GM12875 (cell line): ENCODE results near the gene DENND1B.
A peak's percentile ranks its signal among the peaks of the same experiment; 100 is the strongest.

Experiments used
- H3K4me3 ChIP-seq: one replicate; pipeline ENCODE4 v1.5.1; 2011; ENCODE audit warnings: low read depth, low read length, control low read depth
- CTCF ChIP-seq: IDR thresholded peaks from 2 replicates; pipeline ENCODE4 v1.5.1; 2011; ENCODE audit warnings: low read depth, mild to moderate bottlenecking, control low read depth, inconsistent platforms, low read length, moderate library complexity, borderline replicate concordance; ENCODE audit not compliant: insufficient read depth

The DENND1B gene

GRCh38 chr1:197775282-197776262 is at the start of gene DENND1B:
Gene DENND1B, minus strand, starts transcription at chr1:197775480. Its CDS starts 325 bp downstream, at chr1:197775155.
- 0 out of 2 replicates have a peak, but pooled peaks have one; percentile 1 for TF ChIP-seq CTCF
- H3K4me3 ChIP-seq, result peak within 1 kb of the TSS; percentile 62

- TF ChIP-seq CTCF, result no peak
These were observed 39.0 kb upstream of the DENND1B start for GRCh38 chr1:197814306-197814705.

GRCh38 chr1:197813741-197814140 is 38.5 kb upstream of the DENND1B start:
- no peak overlapping the region for H3K4me3 ChIP-seq
- TF ChIP-seq CTCF, result no peak

More at GRCh38 chr1:197814306-197814705, 39.0 kb upstream of the DENND1B start:
- H3K4me3 ChIP-seq, result no peak overlapping the region

GRCh38 chr1:197811769-197812168 is 36.5 kb upstream of the DENND1B start:
- TF ChIP-seq CTCF, result no peak

GRCh38 chr1:197810812-197811211 is 35.5 kb upstream of the DENND1B start:
- no peak overlapping the region for H3K4me3 ChIP-seq
- TF ChIP-seq CTCF, result no peak

More at GRCh38 chr1:197811769-197812168, 36.5 kb upstream of the DENND1B start:
- no peak overlapping the region for H3K4me3 ChIP-seq

GRCh38 chr1:197808880-197809279 is 33.6 kb upstream of the DENND1B start:
- H3K4me3 ChIP-seq, result no peak overlapping the region
- no peak for TF ChIP-seq CTCF

- TF ChIP-seq CTCF, result no peak
- no peak overlapping the region for H3K4me3 ChIP-seq
These were observed 32.6 kb upstream of the DENND1B start for GRCh38 chr1:197807739-197808453.
